GM12875 (cell line): Measurements from ENCODE around the gene TIMM21.

Experiments used
- H3K4me3 ChIP-seq: one replicate; pipeline ENCODE4 v1.5.1; 2011; ENCODE audit warnings: low read depth, low read length, control low read depth
- TF ChIP-seq, protein P1 (sequence below): IDR thresholded peaks from 2 replicates; pipeline ENCODE4 v1.5.1; 2011; ENCODE audit warnings: low read depth, mild to moderate bottlenecking, control low read depth, inconsistent platforms, low read length, moderate library complexity, borderline replicate concordance; ENCODE audit not compliant: insufficient read depth

Gene TIMM21

GRCh38 chr18:74132201-74132600 lies 16.1 kb upstream of the TIMM21 start:
- TF ChIP-seq, protein P1, sequence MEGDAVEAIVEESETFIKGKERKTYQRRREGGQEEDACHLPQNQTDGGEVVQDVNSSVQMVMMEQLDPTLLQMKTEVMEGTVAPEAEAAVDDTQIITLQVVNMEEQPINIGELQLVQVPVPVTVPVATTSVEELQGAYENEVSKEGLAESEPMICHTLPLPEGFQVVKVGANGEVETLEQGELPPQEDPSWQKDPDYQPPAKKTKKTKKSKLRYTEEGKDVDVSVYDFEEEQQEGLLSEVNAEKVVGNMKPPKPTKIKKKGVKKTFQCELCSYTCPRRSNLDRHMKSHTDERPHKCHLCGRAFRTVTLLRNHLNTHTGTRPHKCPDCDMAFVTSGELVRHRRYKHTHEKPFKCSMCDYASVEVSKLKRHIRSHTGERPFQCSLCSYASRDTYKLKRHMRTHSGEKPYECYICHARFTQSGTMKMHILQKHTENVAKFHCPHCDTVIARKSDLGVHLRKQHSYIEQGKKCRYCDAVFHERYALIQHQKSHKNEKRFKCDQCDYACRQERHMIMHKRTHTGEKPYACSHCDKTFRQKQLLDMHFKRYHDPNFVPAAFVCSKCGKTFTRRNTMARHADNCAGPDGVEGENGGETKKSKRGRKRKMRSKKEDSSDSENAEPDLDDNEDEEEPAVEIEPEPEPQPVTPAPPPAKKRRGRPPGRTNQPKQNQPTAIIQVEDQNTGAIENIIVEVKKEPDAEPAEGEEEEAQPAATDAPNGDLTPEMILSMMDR, result no peak
- no peak overlapping the region for H3K4me3 ChIP-seq

- no peak overlapping the region for H3K4me3 ChIP-seq
- TF ChIP-seq, protein P1, result no peak
Measured at GRCh38 chr18:74137920-74138538, 10.3 kb upstream of the TIMM21 start.

DNA sequence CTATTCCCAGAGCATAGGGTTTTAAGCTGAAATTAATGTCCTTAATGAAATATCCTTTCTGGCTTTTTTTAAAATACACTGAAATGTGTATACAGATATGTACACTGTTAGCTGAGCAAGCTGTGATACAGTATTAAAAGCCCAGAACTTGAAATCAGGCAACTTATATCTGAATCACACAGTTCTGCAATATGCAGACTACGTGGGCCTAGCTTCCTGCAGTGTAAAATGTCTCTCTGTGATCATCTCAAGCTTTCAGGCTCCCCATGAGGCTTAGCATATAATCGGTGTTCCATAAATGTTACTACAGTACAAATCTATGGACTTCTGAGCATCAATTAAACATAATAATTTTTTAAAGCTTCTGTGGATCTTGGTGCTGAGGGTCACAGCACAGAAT lies 8.9 kb upstream of the TIMM21 start:
- TF ChIP-seq, protein P1, result no peak
- H3K4me3 ChIP-seq, result no peak overlapping the region

DNA sequence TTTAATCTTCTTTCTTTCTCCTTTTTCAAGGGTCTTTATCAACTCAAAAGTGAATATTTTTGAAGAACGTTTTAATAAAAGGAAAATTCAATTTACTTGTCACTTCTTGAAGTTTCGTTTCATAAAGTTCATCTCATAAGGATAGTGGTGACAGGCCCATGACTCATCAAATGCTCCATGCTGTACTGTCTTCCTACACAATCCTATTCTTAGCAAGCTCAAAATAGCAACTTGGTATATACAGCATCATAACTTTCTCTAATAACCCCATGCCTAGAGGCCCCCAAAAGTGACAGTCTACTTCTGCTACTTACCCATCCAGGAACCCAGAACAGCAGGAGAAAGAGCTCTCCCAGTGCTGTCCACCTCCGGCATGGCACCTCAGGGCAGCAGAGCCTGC lies 8.4 kb upstream of the TIMM21 start:
- TF ChIP-seq, protein P1, result no peak

GRCh38 chr18:74140582-74140981 lies 7.7 kb upstream of the TIMM21 start:
- TF ChIP-seq, protein P1, result no peak
- H3K4me3 ChIP-seq, result no peak overlapping the region

More for the DNA sequence above, 8.4 kb upstream of the TIMM21 start:
- H3K4me3 ChIP-seq, result no peak overlapping the region

GRCh38 chr18:74141667-74142066 lies 6.7 kb upstream of the TIMM21 start:
- no peak overlapping the region for H3K4me3 ChIP-seq
- TF ChIP-seq, protein P1, result no peak

DNA sequence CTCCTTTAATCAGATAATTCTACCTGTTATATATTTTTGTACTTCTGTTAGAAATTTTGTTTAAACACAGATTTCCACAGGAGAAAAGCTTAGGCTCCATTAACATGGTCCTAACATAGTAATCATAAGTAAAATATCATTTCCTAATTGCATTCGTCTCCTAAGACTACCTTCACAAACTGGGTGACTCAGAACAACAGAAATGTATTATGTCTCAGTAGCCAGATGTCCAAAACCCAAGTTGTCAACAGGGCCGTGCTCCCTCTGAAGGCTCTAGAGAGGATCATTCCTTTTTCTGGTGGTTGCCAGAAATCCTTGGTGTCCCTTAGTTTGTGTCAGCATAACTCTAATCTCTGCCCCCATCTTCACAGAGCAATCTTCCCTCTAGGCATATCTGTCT lies 6.1 kb upstream of the TIMM21 start:
- H3K4me3 ChIP-seq, result no peak overlapping the region
- TF ChIP-seq, protein P1, result no peak
